Suprapubic skin (tissue), 4 donors: ENCODE results near the gene CASKIN1. TPM values are rescaled to one million over a fixed set of nuclear protein-coding genes. Genes with fewer than 3 reads are reported as not detected.

ENCODE experiments used
- DNase-seq, 2 donors: peaks; one replicate each; pipeline ENCODE4 v3.0.0-alpha.2; 2019; ENCODE audit warnings: low spot score in 2 of 2
- H3K27ac ChIP-seq: fragments of 200-600 bp; sonication (generic); one replicate; pipeline ENCODE4 v1.5.1; 2019
- H3K27me3 ChIP-seq: fragments of 200-600 bp; sonication (generic); one replicate; pipeline ENCODE4 v1.5.1; 2019
- H3K36me3 ChIP-seq: fragments of 200-600 bp; sonication (generic); one replicate; pipeline ENCODE4 v1.5.1; 2019
- H3K4me1 ChIP-seq: fragments of 200-600 bp; sonication (generic); one replicate; pipeline ENCODE4 v1.5.1; 2019
- H3K4me3 ChIP-seq: fragments of 200-600 bp; sonication (generic); one replicate; pipeline ENCODE4 v1.5.1; 2019; ENCODE audit warnings: mild to moderate bottlenecking
- H3K9me3 ChIP-seq: fragments of 200-600 bp; sonication (generic); one replicate; pipeline ENCODE4 v1.5.1; 2019
- EP300 ChIP-seq: sonication (generic); formaldehyde crosslinking; IDR thresholded peaks from one replicate; pipeline ENCODE4 v1.6.1; 2017; ENCODE audit warnings: antibody characterized with exemption
- POLR2A ChIP-seq, 2 donors: fragments of 450-650 bp; IDR thresholded peaks; one replicate each; pipeline ENCODE4 v1.6.1; 2017; ENCODE audit warnings: antibody characterized with exemption in 2 of 2, mild to moderate bottlenecking in 2 of 2, moderate library complexity in 2 of 2
- POLR2AphosphoS5 ChIP-seq, 3 donors: sonication (generic); formaldehyde crosslinking; IDR thresholded peaks; one replicate each; pipeline ENCODE4 v1.6.1; 2017; ENCODE audit warnings: antibody characterized with exemption in 3 of 3
- WGBS: methylation state at CpG from one replicate; pipeline ENCODE4 v1.1.5; 2018; 5-methylcytosine and 5-hydroxymethylcytosine counted together
- total RNA-seq, 4 donors: library from RNA; depleted of rRNA; stranded (reverse); fragments of >200 nt; gene quantifications; one replicate each; pipeline ENCODE4 v1.1.0, GENCODE V29; 2016
- TF ChIP-seq, protein P1 (sequence below), 2 donors: fragments of 200-600 bp in 1 of 2; fragments of 450-650 bp in 1 of 2; sonication (generic) in 1 of 2; IDR thresholded peaks; one replicate each; pipeline ENCODE4 v1.5.1; 2016 to 2019; ENCODE audit warnings: antibody characterized with exemption in 2 of 2, mild to moderate bottlenecking in 1 of 2, moderate library complexity in 1 of 2

CASKIN1 gene
- total RNA-seq, 4 donors from 2014 or later: 0.49 to 1.5 (median 0.78) TPM

DNA sequence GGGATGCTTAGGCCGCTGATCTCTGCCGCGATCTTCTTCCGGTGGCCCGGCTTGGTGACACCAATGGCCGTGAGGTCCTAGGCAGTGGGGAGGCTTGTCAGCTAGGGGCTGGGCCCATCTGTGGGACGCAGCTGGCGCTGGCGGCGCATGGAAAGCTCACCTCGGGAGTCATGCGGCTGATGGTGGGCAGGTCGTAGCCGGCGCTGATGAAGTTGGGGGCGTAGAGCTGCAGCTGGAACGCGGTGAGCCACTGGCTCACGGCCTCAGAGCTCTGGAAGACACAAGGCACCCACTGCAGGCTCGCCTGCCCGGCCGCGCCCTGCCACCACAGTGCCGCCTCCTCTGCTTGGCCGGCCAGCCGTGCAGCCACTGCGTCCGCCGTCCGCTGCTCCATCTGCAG lies 12.7 kb downstream of the CASKIN1 start:
- TF ChIP-seq POLR2A (IDR thresholded peaks at IDR 0.05) (no peak), EP300 (no peak), POLR2AphosphoS5 (IDR thresholded peaks at IDR 0.05) (no peak)
- TF ChIP-seq, protein P1, sequence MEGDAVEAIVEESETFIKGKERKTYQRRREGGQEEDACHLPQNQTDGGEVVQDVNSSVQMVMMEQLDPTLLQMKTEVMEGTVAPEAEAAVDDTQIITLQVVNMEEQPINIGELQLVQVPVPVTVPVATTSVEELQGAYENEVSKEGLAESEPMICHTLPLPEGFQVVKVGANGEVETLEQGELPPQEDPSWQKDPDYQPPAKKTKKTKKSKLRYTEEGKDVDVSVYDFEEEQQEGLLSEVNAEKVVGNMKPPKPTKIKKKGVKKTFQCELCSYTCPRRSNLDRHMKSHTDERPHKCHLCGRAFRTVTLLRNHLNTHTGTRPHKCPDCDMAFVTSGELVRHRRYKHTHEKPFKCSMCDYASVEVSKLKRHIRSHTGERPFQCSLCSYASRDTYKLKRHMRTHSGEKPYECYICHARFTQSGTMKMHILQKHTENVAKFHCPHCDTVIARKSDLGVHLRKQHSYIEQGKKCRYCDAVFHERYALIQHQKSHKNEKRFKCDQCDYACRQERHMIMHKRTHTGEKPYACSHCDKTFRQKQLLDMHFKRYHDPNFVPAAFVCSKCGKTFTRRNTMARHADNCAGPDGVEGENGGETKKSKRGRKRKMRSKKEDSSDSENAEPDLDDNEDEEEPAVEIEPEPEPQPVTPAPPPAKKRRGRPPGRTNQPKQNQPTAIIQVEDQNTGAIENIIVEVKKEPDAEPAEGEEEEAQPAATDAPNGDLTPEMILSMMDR (IDR thresholded peaks at IDR 0.05): no peak
- H3K27me3 ChIP-seq: no peaks in the 10 kb centered on the region
- H3K9me3 ChIP-seq: no peaks in the 10 kb centered on the region
- WGBS: 95% methylated on average over 23 of the region's 30 CpGs
- H3K36me3 ChIP-seq: no peaks in the 10 kb centered on the region
- H3K4me3 ChIP-seq: no peak overlapping the region
- H3K27ac ChIP-seq: no peak overlapping the region
- DNase-seq: no peak
- peaks cover 13% of the 10 kb centered on the region for H3K4me1 ChIP-seq

DNA sequence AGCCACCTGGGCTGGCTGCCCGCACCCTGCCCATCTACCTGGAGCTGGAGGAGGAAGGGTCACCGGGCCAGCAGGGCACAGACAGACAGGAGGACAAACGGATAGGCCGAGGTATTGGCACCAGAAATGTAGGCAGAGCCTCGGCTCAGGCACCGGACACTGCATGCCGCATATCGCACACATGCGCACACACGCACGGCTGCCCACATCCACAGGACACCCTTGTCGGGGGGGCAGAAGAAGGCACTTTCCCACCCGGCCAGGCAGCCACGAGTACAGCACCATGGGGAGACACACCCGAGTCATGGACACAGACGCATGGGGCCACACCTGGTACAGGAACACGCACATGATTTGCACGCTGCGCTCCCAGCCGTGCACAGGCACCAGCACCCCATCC lies 14.5 kb downstream of the CASKIN1 start:
- Histone ChIP-seq H3K9me3 (no peaks in the 10 kb centered on the region), H3K27ac (no peak overlapping the region), H3K27me3 (no peaks in the 10 kb centered on the region), H3K4me1 (peaks cover 13% of the 10 kb centered on the region), H3K36me3 (peaks cover 10% of the 10 kb centered on the region), H3K4me3 (no peak overlapping the region)
- DNase-seq: no peak
- TF ChIP-seq, protein P1 (IDR thresholded peaks at IDR 0.05): no peak
- TF ChIP-seq POLR2AphosphoS5 (IDR thresholded peaks at IDR 0.05): no peak
- no peak for TF ChIP-seq EP300
- TF ChIP-seq POLR2A (IDR thresholded peaks at IDR 0.05): no peak
- WGBS: 98% methylated on average over 10 of the region's 20 CpGs

DNA sequence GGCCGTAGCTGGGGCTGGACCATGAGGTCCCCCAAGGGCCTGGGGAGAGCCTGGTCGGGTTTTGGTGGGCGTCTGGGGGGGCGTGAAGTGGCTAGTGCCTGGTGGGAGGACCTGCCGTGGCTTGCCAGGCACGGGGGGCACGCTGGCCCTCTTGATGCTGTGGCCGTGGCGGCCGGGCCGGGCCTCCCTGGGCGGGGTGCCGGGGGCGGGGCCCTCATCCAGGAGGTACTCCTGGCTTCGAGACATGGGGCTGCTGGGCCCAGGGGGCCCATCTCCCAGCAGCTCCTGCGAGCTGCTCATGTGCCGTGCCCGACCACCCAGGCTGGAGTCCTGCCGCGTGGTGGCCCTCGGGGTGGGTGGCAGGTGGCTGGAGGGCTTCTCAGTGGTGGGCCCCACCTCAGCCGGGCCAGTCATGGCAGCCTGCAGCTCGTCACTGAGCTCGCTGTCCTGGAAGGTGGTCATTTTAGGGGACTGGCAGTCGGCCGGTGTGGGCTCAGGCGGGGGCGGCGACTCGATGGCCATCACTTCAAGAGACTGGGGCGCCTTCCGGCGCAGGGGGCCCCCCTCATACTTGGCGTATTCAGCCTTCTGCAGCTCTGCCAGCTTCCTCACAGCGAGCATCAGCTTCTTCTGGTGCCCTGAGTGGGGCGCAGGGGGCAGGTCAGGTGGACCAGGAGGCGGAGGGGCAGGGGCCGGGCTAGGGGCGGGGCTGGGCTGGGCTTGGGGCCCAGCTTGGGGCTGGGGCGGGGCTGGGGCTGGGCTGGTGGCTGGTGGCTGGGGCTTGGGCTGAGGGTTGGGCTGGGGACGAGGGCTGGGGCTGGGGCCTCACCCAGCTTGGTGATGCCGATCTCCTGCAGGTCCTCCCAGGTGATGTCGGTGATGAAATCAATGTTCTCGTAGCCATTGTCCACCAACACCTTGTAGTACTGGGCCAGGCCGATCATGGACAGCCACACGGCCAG lies 15.2 kb downstream of the CASKIN1 start:
- WGBS: 82% methylated on average over 19 of the region's 46 CpGs
- TF ChIP-seq EP300: no peak
- no peak for TF ChIP-seq POLR2AphosphoS5 (IDR thresholded peaks at IDR 0.05)
- TF ChIP-seq POLR2A (IDR thresholded peaks at IDR 0.05): no peak
- TF ChIP-seq, protein P1 (IDR thresholded peaks at IDR 0.05): no peak
- H3K27ac ChIP-seq: no peak overlapping the region

DNA sequence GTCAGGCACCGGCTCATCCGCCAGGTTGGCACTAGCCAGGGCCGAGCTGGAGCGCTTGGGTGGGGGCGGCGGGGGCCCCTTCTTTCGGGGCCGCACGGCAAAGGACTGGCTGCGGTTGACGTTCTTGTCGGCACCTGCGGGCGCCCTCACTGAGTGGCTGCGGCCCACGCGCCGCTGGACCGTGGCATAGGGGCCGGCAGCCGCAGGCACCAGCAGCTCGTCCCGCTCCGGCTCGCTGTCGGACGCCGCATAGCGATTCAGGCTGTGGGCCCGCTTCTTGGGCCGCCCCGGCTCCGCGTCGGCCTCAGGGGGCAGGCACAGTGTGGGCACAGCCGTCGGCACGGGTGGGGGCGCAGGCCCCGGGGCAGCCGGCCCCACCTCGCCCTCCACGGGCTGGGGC lies 15.9 kb downstream of the CASKIN1 start:
- 92% methylated on average over 25 of the region's 43 CpGs for WGBS
- Histone ChIP-seq H3K27ac (no peak overlapping the region), H3K36me3 (peaks cover 25% of the 10 kb centered on the region), H3K9me3 (no peaks in the 10 kb centered on the region), H3K27me3 (no peaks in the 10 kb centered on the region), H3K4me3 (no peak overlapping the region), H3K4me1 (peaks cover 13% of the 10 kb centered on the region)
- TF ChIP-seq POLR2AphosphoS5 (IDR thresholded peaks at IDR 0.05): no peak
- no peak for DNase-seq

More for the DNA sequence above, 15.2 kb downstream of the CASKIN1 start:
- Histone ChIP-seq H3K4me3 (no peak overlapping the region), H3K4me1 (peaks cover 13% of the 10 kb centered on the region), H3K27me3 (no peaks in the 10 kb centered on the region), H3K9me3 (no peaks in the 10 kb centered on the region), H3K36me3 (peaks cover 18% of the 10 kb centered on the region)
- no peak for DNase-seq

DNA sequence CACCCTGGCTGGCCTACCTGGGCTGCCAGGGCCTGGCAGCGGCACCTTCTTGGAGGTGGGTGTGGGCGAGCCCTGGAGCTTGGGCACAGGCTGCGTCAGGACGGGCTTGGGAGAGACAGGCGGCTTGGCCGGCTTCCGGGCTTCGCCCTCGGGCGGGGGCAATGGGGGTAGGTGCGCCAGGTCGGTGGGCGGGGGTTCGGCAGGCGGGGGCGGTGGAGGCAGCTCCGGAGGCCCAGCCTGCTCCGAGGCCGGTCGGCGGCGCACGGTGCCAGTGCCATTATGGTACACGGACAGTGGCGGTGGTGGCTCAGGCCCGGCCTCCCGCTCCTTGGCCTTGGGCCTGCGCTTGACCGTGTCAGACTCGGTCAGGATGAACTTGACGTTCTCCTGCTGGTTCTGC lies 16.8 kb downstream of the CASKIN1 start:
- H3K27me3 ChIP-seq: no peaks in the 10 kb centered on the region
- H3K27ac ChIP-seq: peak overlapping the region; percentile 35
- H3K4me3 ChIP-seq: peak overlapping the region; percentile 36
- no peaks in the 10 kb centered on the region for H3K9me3 ChIP-seq
- no peak for TF ChIP-seq POLR2A (IDR thresholded peaks at IDR 0.05)
- TF ChIP-seq EP300: no peak
- no peak for TF ChIP-seq POLR2AphosphoS5 (IDR thresholded peaks at IDR 0.05)
- TF ChIP-seq, protein P1 (IDR thresholded peaks at IDR 0.05): no peak
- WGBS: 65% methylated on average over 7 of the region's 31 CpGs
- DNase-seq: no peak
- H3K4me1 ChIP-seq: peaks cover 13% of the 10 kb centered on the region
- H3K36me3 ChIP-seq: peaks cover 34% of the 10 kb centered on the region
